Stimulated activated CD8-positive, alpha-beta memory T cell treated with anti-CD3 and anti-CD28 coated beads, Interleukin-15, amount 100 ng/mL, for 48 hours (primary cell): ENCODE measurements around the gene ADRA2A.

Source experiments
- DNase-seq, 2 donors: peaks; one replicate each; pipeline ENCODE4 v3.0.0-alpha.2; 2020; ENCODE audit warnings: low read depth in 2 of 2

ADRA2A gene

DNA sequence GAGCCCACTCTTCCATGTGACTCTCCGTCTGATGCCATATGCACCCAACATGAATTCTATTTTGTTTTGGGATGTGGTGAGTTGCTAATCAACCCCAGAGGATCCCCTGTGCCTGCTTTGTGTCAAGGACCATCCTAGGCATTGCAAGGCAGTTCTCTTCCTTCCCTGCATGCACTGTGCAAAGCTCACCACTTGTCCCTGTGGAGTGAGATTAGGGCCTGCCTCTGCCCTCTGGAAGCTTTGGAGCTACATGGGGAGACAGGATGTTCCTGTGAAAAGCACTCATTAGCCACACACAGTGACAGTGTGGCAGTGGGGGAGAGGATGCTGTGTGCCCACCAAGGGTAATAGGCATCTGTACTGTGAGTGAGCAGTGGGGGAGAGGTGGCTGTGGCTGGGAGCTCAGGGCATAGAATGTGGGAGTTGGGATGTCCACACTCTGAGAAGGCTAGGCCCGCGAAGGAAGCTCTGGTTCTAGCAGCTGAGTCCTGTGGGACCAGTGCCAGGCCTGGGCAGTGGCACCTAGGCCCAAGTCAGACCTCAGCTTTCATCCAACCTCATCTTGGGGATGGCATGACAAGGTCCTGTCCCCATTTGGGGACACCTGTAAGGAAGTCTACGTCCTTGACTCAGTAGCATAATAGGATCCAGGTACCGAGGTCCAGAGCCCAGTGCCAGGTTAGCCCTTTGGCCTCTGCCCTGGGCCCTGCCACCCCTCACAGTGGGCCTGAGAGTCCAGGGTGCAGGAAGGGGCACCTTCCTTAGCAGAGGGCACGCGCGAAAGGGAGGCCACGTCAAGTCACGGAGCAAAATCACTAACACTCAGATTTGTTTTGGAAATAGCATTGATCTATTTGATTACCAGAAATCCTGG is 6.6 kb downstream of the ADRA2A start:
- DNase-seq: no peak

DNA sequence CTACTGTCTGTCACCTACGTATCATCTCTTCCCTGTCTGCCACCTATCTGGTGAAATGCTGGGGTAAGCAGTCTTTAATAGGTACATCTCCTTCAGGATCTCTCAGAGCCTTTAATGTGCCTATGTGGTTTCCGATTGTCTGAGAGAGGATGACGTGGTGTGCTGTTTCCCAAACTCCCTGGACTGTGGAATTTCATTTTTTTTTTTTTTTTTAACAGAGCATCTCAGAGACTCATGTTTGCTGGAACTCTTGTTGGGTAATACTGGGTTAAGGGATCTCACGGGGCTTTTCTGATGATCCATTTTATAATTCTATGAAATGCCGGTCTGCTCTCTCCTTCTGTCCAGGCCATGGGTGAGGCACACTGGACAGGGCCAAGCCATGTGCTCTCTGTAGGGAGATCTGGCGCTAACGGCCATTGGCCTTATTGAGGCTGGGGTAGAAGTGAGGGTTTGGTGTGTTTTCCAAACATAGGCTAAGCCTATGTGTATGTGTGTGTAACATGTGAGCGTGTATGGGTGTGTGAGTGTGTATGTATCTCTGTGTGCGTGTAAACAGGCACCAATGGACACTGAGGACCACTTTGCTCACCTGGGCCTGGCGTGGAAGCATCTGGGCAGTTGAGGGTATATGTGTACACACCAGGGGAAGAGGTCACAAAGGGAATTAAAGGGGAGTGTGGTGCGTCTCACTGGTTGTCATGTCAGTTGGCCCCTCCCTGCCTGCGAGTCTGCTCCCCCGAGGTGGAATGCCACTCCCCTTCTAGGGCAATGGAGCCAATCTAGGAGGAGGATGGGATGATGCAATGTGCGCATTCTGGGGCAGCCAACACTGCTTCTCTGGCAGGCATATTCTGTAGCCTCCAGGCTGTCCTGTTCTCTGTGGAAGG is 7.8 kb downstream of the ADRA2A start:
- DNase-seq: no peak

DNA sequence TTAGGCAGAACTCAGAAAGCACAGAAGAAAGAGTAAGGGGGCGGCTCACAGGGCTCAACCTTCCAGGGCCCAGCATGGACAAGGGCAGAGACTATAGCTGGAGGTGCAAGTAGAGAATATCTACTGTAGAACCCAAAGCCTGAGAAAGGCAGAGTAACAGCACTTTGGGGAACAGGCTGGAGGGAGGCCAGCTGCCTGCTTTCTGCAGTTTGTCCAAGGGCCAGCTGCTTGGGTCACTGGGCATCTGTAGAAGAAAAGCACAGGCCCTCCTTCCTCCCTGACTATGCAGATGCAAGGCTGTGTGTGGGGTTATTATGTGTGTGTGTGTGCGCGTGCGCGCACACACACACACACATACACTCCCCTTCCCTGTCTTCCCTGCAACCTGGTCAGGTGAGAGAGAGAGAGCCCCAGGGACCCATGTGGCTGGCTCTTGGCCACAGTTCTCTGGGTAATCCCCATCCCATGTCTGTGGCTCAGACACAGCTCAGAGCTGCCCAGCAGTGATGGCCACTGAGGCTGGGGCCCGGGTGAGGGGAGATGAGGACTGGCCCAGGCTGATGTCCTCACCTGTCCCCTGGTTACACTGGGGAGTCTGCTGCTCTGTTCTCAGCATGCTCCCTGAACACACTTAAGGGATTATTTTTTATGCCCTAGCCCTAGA is 9.0 kb downstream of the ADRA2A start:
- DNase-seq: no peak

GRCh38 chr10:111086574-111086973 is 9.7 kb downstream of the ADRA2A start:
- DNase-seq: no peak

GRCh38 chr10:111087331-111087756 is 10.5 kb downstream of the ADRA2A start:
- DNase-seq: no peak

GRCh38 chr10:111087968-111088505 is 11.2 kb downstream of the ADRA2A start:
- no peak for DNase-seq

DNA sequence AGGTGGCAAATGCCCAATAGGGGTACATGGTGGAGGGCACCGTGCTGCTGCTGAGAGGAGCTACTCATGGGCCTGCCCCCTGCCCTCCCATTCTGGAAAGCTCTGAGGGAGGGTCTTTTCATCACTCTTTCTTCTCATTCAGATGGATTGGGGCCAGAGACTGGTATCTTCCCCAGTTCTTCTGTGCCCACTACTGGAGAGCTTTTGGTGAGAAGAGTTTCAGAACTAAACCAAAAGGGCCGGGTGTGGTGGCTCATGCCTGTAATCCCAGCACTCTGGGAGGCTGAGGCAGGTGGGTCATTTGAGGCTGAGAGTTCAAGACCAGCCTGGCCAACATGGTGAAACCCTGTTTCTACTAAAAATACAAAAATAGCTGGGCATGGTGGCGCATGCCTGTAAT is 12.5 kb downstream of the ADRA2A start:
- DNase-seq: no peak

GRCh38 chr10:111091833-111092232 is 15.0 kb downstream of the ADRA2A start:
- DNase-seq: no peak

GRCh38 chr10:111093741-111094380 is 17.0 kb downstream of the ADRA2A start:
- DNase-seq: no peak

- DNase-seq: no peak
Measured at GRCh38 chr10:111098679-111099437, 22.0 kb downstream of the ADRA2A start.

- no peak for DNase-seq
Measured at GRCh38 chr10:111100198-111100597, 23.4 kb downstream of the ADRA2A start.

DNA sequence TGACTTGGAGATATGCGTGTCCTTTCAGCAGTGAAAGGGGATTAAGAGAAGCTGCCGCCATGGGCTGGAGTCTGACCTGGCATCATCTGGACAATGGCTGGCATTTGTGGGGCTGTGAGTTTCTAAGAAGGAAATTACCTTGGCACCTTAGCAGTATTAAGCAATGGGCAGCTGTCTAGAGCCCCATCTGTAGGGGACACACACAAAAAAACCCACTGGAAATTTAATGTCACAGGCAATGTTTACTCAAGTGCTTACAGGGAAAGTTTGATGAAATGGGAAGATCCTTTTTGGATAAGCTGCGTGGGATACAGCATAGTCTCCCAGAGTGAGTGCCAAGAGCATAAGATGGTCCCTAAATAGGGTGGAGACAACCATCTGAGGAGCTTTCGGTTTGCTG is 25.0 kb downstream of the ADRA2A start:
- DNase-seq: no peak

- no peak for DNase-seq
Measured at GRCh38 chr10:111102359-111102837, 25.6 kb downstream of the ADRA2A start.

DNA sequence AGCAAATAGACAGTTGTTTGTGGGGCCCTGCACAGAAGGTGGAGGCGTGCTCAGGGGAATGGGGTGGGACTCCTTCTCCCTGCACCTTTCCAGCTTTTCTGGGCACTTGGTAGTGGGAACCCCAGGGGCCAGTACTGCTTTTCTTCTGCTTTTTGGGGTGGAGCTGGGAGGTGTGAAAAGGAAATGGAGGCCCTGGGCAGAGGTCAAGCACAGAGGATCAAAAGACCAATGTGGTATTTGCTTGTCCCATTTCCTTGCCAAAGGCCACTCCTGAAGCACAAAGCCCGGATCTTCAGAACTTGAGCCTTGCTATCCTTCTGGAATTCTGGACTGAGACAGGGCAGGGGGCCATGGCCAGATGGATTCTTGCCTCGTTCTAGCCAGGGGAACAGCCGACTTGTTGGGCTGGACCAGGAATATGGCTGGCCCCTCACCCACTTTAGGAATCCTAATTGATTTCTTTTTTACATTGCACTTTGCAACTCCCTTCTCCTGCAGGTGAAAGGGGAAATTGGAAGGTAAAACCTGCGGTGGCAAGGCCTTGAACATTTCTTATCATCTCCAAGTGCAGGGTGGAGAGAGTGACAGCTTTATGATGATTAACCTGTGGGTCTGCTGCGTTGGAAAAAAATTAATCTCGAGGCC is 26.5 kb downstream of the ADRA2A start:
- DNase-seq: no peak

GRCh38 chr10:111104811-111105210 is 28.0 kb downstream of the ADRA2A start:
- DNase-seq: no peak

DNA sequence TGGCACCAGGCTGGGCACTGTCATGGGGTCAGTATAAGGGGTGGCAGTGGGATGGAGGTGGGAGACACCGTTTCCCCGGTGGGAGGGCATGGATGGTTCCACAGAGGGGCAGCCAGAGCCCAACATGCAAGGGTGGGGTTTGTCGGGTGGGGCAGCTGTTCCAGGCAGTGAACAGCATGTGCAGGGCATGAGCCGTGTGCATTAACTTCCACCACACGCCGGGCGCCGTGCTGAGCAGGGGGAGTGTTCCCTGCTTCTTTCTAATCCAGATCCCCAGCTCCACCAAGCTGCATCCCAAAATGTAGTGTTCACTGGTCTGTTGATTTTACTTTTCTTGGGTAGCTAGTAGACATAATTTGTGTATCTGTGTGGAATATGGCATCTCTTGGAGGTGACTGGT is 29.3 kb downstream of the ADRA2A start:
- no peak for DNase-seq

DNA sequence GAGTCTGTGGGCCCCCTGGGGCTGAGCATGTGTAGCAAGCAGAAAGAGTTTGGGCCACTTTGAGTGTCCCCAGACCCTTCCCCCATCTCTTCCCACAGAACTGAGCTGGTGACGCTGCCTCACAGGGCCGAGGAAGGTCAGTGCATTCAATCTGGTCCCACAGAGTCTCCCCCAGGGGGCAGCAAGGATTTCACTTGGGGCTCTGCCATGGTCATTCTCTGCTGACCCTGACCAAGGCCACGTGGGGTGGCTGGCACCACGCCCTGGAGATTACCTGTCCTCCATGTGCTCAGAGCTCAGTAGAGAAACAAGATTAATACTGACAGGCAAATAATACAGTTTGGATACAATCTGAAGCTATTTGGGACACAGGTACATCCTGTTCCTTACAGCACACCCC is 30.2 kb downstream of the ADRA2A start:
- no peak for DNase-seq

DNA sequence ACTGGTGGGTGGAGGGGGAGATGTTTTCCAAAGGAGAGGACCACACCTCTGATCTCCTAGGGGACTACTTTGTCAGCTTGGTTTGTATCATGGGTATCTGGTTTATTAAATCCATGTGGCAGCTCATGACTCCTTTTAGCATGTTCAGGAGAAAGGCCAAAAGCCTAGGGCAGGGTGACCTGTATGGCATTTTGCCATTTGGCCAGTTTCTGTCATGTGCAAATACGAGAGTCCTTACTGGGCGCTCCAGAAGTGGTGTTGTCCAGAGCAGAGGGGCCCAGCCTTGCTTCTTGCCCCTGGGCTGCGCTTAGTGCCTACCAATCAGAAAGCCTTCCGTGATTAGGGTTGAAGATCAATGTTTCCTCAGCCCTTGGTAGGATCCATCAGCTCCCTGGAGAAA is 31.0 kb downstream of the ADRA2A start:
- DNase-seq: no peak

DNA sequence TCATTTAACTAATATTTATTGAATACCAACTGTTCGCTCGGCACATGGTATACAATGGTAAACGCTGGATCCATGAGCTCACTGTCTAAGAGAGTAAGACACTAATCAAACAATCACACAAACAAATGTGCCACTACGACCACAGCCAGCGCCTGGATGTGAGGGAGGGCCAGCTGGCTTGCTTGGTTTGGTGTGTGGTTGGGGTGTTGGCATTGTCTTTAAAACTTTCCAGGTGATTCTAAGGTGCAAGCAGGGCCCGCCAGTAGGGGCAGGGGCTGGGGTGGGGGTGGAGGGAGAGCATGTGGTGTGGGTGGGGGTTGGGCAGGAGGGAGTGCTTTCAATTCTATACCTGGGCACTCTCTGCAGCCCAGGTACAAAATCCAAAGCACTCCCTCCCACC is 31.6 kb downstream of the ADRA2A start:
- no peak for DNase-seq
